Measurements from ENCODE around the gene MRPL46. TPM values are rescaled to one million over a fixed set of nuclear protein-coding genes. Genes with fewer than 3 reads are reported as not detected.
A peak's percentile ranks its signal among the peaks of the same experiment; 100 is the strongest.

MRPL46 gene
- 35.6 TPM for polyA plus RNA-seq (2012; ENCODE audit: low read depth, missing spikeins)

DNA sequence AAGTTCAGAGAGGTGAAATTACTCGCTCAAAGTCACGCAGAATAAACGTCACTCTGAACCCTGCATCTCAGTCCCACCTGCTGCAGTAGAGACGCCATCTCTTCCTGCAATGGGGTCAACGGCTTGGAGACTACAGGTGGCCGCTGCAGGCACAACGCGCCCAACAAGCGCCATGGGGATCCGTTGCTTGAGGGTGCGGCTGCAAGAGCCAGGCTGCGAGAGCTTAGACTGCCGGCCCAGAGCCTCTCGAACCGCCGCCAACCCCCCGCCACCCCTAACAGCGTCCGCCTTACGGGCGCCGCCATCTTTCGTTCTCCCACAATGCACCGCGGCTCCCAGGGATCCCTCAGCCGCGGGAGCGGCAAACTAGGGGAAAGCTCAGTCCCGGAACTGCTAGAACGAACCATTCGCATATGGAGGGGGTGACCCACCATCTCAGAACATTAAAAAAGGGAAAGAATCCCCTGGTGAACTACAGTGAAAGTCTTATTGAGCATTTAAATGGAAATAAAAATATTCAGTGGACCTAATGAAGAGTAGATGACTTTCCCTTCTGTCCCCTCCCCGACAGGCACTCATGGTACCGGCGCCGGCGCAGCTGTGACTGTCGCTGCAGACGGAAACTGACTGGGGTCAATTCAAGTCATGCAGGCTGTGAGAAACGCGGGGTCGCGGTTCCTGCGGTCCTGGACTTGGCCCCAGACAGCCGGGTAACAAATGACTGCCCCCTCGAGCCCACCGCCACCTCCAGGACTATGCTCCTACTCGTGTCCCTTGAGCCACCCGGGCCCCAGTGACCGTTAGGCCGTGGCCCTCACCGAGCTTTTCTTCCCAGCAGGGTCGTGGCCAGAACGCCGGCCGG is at the start of gene MRPL46, which contains the start of gene MRPS11:
Gene MRPL46 (minus strand): TSS at position 316 of the 862 bp plus-strand sequence. CDS start 11 bp downstream, at position 305.
Gene MRPS11 (plus strand): TSS at position 636 of the 862 bp plus-strand sequence. CDS start 10 bp downstream, at position 646.
- FAIRE-seq = peak; percentile 81
- peak; percentile 75 for DNase-seq (ENCODE audit: insufficient read length, low spot score)
- TF ChIP-seq PAX5 (IDR thresholded peaks at IDR 0.05; ENCODE audit: insufficient read depth, low read length, severe bottlenecking) = no peak
- TF ChIP-seq POU2F2 (IDR thresholded peaks at IDR 0.05; ENCODE audit: low read depth, low read length) = peak; percentile 33; the same call in 1 of the 2 replicates
- TF ChIP-seq POLR2A (IDR thresholded peaks at IDR 0.05; ENCODE audit: low read depth, low read length) = peak; percentile 89
- no peak for TF ChIP-seq SPI1 (IDR thresholded peaks at IDR 0.05; ENCODE audit: low read depth, low read length)
- TF ChIP-seq TAF1 (IDR thresholded peaks at IDR 0.05; ENCODE audit: low read depth, low read length) = peak; percentile 95
- peak; percentile 86 for TF ChIP-seq POLR2AphosphoS5 (IDR thresholded peaks at IDR 0.05; ENCODE audit: low read depth, low read length)

DNA sequence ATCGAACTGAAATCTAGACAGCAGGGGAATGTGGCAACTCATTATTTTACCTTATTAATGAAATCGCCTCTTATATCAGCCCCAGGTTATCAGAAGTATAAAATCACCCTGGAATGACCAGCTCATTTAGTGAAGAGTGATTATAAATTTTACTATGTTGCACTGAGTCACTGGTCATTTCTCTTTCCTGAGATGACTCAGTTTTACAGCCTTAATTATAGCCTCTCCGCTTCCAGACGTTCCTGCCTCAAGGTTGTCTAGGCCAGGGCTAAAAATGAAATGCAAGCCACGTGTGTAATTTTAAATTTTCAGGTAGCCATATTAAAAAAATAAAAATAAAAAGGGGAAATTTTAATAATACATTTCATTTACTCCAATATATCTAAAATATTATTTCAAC is 46.0 kb upstream of the MRPL46 start:
- no peak for FAIRE-seq
- TF ChIP-seq TAF1 (IDR thresholded peaks at IDR 0.05; ENCODE audit: low read depth, low read length) (no peak), PAX5 (IDR thresholded peaks at IDR 0.05; ENCODE audit: insufficient read depth, low read length, severe bottlenecking) (no peak), POLR2AphosphoS5 (IDR thresholded peaks at IDR 0.05; ENCODE audit: low read depth, low read length) (no peak), POLR2A (IDR thresholded peaks at IDR 0.05; ENCODE audit: low read depth, low read length) (no peak), POU2F2 (IDR thresholded peaks at IDR 0.05; ENCODE audit: low read depth, low read length) (no peak), SPI1 (IDR thresholded peaks at IDR 0.05; ENCODE audit: low read depth, low read length) (no peak)
- no peak for DNase-seq (ENCODE audit: insufficient read length, low spot score)

- no peak for TF ChIP-seq TAF1 (IDR thresholded peaks at IDR 0.05; ENCODE audit: low read depth, low read length)
- TF ChIP-seq POU2F2 (IDR thresholded peaks at IDR 0.05; ENCODE audit: low read depth, low read length) = no peak
- TF ChIP-seq SPI1 (IDR thresholded peaks at IDR 0.05; ENCODE audit: low read depth, low read length) = no peak
- no peak for TF ChIP-seq POLR2AphosphoS5 (IDR thresholded peaks at IDR 0.05; ENCODE audit: low read depth, low read length)
- TF ChIP-seq POLR2A (IDR thresholded peaks at IDR 0.05; ENCODE audit: low read depth, low read length) = no peak
- TF ChIP-seq PAX5 (IDR thresholded peaks at IDR 0.05; ENCODE audit: insufficient read depth, low read length, severe bottlenecking) = no peak
- DNase-seq (ENCODE audit: insufficient read length, low spot score) = no peak
- FAIRE-seq = no peak
These were observed 45.4 kb upstream of the MRPL46 start for GRCh38 chr15:88512601-88513000.

DNA sequence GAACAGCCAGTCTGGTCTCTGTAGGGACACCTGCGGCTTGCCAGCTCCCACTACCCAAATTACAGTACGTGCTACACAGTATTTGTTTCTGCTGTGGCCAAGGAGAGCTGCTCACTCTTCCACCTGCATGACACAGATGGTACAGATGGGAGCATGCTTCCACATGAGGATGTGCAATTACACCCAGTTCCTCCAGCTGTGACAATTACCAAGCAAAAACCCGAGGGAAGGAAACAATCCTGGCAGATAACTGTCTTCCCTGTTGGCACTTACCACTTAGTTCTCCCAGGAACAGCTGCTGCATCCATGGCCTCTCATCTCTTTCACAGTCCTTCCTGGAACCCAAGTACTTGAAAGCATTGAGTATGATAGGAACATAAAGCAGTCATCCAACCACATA is 44.9 kb upstream of the MRPL46 start:
- DNase-seq (ENCODE audit: insufficient read length, low spot score) = no peak

DNA sequence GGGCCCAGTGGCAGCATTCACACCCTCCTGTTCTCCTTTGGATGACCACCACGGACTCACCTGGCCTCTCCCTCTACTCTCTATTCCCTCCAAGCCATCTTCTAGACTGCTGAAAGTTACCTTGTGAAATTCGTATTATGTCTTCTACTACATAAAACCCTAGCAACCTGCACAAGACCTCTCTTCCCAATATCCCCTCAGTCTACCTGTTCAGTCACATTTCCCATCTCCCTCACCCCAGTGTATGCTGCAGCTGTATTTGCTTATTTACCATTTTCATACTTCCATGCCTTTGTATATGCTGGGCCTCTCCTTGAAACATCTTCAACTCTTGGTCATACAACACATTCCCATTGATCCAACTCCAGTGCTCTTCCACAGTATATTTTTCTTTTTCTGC is 44.0 kb upstream of the MRPL46 start:
- DNase-seq (ENCODE audit: insufficient read length, low spot score) (no peak), FAIRE-seq (no peak)
- TF ChIP-seq PAX5 (IDR thresholded peaks at IDR 0.05; ENCODE audit: insufficient read depth, low read length, severe bottlenecking) (no peak), SPI1 (IDR thresholded peaks at IDR 0.05; ENCODE audit: low read depth, low read length) (no peak), POLR2AphosphoS5 (IDR thresholded peaks at IDR 0.05; ENCODE audit: low read depth, low read length) (no peak), POLR2A (IDR thresholded peaks at IDR 0.05; ENCODE audit: low read depth, low read length) (no peak), TAF1 (IDR thresholded peaks at IDR 0.05; ENCODE audit: low read depth, low read length) (no peak), POU2F2 (IDR thresholded peaks at IDR 0.05; ENCODE audit: low read depth, low read length) (no peak)

More for the DNA sequence above, 44.9 kb upstream of the MRPL46 start:
- TF ChIP-seq SPI1 (IDR thresholded peaks at IDR 0.05; ENCODE audit: low read depth, low read length) (no peak), POLR2A (IDR thresholded peaks at IDR 0.05; ENCODE audit: low read depth, low read length) (no peak), POU2F2 (IDR thresholded peaks at IDR 0.05; ENCODE audit: low read depth, low read length) (no peak), POLR2AphosphoS5 (IDR thresholded peaks at IDR 0.05; ENCODE audit: low read depth, low read length) (no peak), PAX5 (IDR thresholded peaks at IDR 0.05; ENCODE audit: insufficient read depth, low read length, severe bottlenecking) (no peak), TAF1 (IDR thresholded peaks at IDR 0.05; ENCODE audit: low read depth, low read length) (no peak)
- FAIRE-seq = no peak

- DNase-seq (ENCODE audit: insufficient read length, low spot score) = no peak
- no peak for FAIRE-seq
- TF ChIP-seq PAX5 (IDR thresholded peaks at IDR 0.05; ENCODE audit: insufficient read depth, low read length, severe bottlenecking) (no peak), SPI1 (IDR thresholded peaks at IDR 0.05; ENCODE audit: low read depth, low read length) (no peak), TAF1 (IDR thresholded peaks at IDR 0.05; ENCODE audit: low read depth, low read length) (no peak), POLR2A (IDR thresholded peaks at IDR 0.05; ENCODE audit: low read depth, low read length) (no peak), POLR2AphosphoS5 (IDR thresholded peaks at IDR 0.05; ENCODE audit: low read depth, low read length) (no peak), POU2F2 (IDR thresholded peaks at IDR 0.05; ENCODE audit: low read depth, low read length) (no peak)
These were observed 42.8 kb upstream of the MRPL46 start for GRCh38 chr15:88509964-88510363.

- DNase-seq (ENCODE audit: insufficient read length, low spot score) = no peak
- TF ChIP-seq POU2F2 (IDR thresholded peaks at IDR 0.05; ENCODE audit: low read depth, low read length) (no peak), SPI1 (IDR thresholded peaks at IDR 0.05; ENCODE audit: low read depth, low read length) (no peak), TAF1 (IDR thresholded peaks at IDR 0.05; ENCODE audit: low read depth, low read length) (no peak), POLR2A (IDR thresholded peaks at IDR 0.05; ENCODE audit: low read depth, low read length) (no peak), POLR2AphosphoS5 (IDR thresholded peaks at IDR 0.05; ENCODE audit: low read depth, low read length) (no peak), PAX5 (IDR thresholded peaks at IDR 0.05; ENCODE audit: insufficient read depth, low read length, severe bottlenecking) (no peak)
- peak; percentile 33 for FAIRE-seq
These were observed 42.1 kb upstream of the MRPL46 start for GRCh38 chr15:88509321-88509720.

DNA sequence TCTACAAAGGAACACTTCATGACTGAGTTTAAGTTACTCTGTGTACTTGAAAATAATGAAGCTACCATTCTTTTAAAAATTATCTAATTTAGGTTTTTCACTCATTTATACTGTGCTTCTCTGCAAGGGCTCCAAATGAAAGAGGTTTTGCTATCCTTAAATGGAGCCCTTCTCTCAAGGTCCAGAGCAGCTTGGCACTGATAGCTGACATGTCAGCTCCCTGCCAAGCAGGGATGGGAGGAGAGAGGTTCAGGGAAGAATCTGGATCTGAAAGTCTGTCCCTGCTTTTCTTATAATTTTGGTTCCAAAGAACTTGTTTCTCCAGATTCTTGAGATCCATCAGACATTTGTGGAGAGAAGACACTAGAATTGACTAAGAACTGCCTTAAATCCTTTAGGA is 39.4 kb upstream of the MRPL46 start:
- DNase-seq (ENCODE audit: insufficient read length, low spot score) (no peak), FAIRE-seq (no peak)
- TF ChIP-seq POU2F2 (IDR thresholded peaks at IDR 0.05; ENCODE audit: low read depth, low read length) (no peak), TAF1 (IDR thresholded peaks at IDR 0.05; ENCODE audit: low read depth, low read length) (no peak), PAX5 (IDR thresholded peaks at IDR 0.05; ENCODE audit: insufficient read depth, low read length, severe bottlenecking) (no peak), SPI1 (IDR thresholded peaks at IDR 0.05; ENCODE audit: low read depth, low read length) (no peak), POLR2A (IDR thresholded peaks at IDR 0.05; ENCODE audit: low read depth, low read length) (no peak), POLR2AphosphoS5 (IDR thresholded peaks at IDR 0.05; ENCODE audit: low read depth, low read length) (no peak)

- TF ChIP-seq POLR2AphosphoS5 (IDR thresholded peaks at IDR 0.05; ENCODE audit: low read depth, low read length) = no peak
- no peak for TF ChIP-seq POU2F2 (IDR thresholded peaks at IDR 0.05; ENCODE audit: low read depth, low read length)
- TF ChIP-seq TAF1 (IDR thresholded peaks at IDR 0.05; ENCODE audit: low read depth, low read length) = no peak
- no peak for TF ChIP-seq POLR2A (IDR thresholded peaks at IDR 0.05; ENCODE audit: low read depth, low read length)
- no peak for TF ChIP-seq SPI1 (IDR thresholded peaks at IDR 0.05; ENCODE audit: low read depth, low read length)
- FAIRE-seq = no peak
- DNase-seq (ENCODE audit: insufficient read length, low spot score) = no peak
These were observed 38.5 kb upstream of the MRPL46 start for GRCh38 chr15:88505721-88506120.
